ENCODE data around the gene RASGRP1. TPM values are rescaled to one million over a fixed set of nuclear protein-coding genes. Genes with fewer than 3 reads are reported as not detected.

The RASGRP1 gene
- total and polyA plus RNA-seq, 2 donors (not counting 1 experiment from before 2014, with no cell fraction given): 17.7 to 24.7 TPM

- Histone ChIP-seq H3K9ac (ENCODE audit: low read length) (no peak overlapping the region), H3K27me3 (replicated peaks in 1 of 4; ENCODE audit: control extremely low read depth in 1 of 4, control insufficient read depth in 3 of 4, insufficient read depth in 4 of 4, low read length in 3 of 4) (no peaks in the 10 kb centered on the region), H3K27ac (ENCODE audit: low read length in 2 of 2) (no peak overlapping the region), H2AFZ (ENCODE audit: insufficient read depth, low read depth, low read length, poor library complexity, severe bottlenecking) (no peak overlapping the region), H3K4me2 (replicated peaks; ENCODE audit: low read depth, low read length, poor library complexity, severe bottlenecking) (no peak overlapping the region), H3K36me3 (replicated peaks in 1 of 2; ENCODE audit: control extremely low read depth in 1 of 2, control insufficient read depth in 1 of 2, extremely low read depth in 1 of 2, insufficient read depth in 2 of 2, low read length in 1 of 2) (peaks cover 1 to 40% of the 10 kb centered on the region in 2 experiments), H3K9me3 (ENCODE audit: control extremely low read depth in 1 of 3, control insufficient read depth in 2 of 3, insufficient read depth in 1 of 3, low read length in 2 of 3) (no peaks in the 10 kb centered on the region), H4K20me1 (ENCODE audit: control insufficient read depth, insufficient read depth, low read length, poor library complexity, severe bottlenecking) (no peaks in the 10 kb centered on the region), H3K79me2 (ENCODE audit: control insufficient read depth, insufficient read depth, low read length) (no peaks in the 10 kb centered on the region), H3K4me3 (ENCODE audit: control extremely low read depth in 1 of 5, extremely low read depth in 1 of 5, insufficient read depth in 1 of 5, low read depth in 2 of 5, low read length in 4 of 5) (no peak overlapping the region), H3K4me1 (ENCODE audit: control insufficient read depth in 2 of 2, insufficient read depth in 2 of 2, low read length in 2 of 2) (peaks cover 3 to 9% of the 10 kb centered on the region in 2 donors)
- ATAC-seq (ENCODE audit: low read depth) (no peak), DNase-seq (no peak)
- ChIA-PET CTCF (interaction anchor here (0.9 to 2.0 kb wide), 3 partner anchors 165 to 182 kb away, joined by 3 to 4 read pairs (median 4); no protein-coding TSS in a partner anchor), POLR2A (no interaction called here)
- Mint-ChIP-seq H3K4me1 (peaks cover 14% of the 10 kb centered on the region), H3K27me3 (no peaks in the 10 kb centered on the region), H3K4me3 (no peak overlapping the region), H3K27ac (no peak overlapping the region), H3K9me3 (ENCODE audit: insufficient read depth) (no peaks in the 10 kb centered on the region)
- TF ChIP-seq CTCF (IDR thresholded peaks at IDR 0.05): no peak
- TF ChIP-seq EZH2 (IDR thresholded peaks at IDR 0.05; ENCODE audit: borderline replicate concordance, insufficient read depth, low read depth, low read length, poor library complexity, severe bottlenecking): no peak
- intact Hi-C loops (cut with micrococcal nuclease): no loop called here
- 100% methylated on average over 1 of the region's 2 CpGs for WGBS (ENCODE audit: insufficient coverage)
Measured at GRCh38 chr15:38517312-38517975, 47.2 kb downstream of the RASGRP1 start.

GRCh38 chr15:38516626-38517025, 48.0 kb downstream of the RASGRP1 start:
- ChIA-PET CTCF (interaction anchor here (0.7 to 2.0 kb wide), 5 partner anchors 47 to 183 kb away, joined by 3 to 4 read pairs (median 4); no protein-coding TSS in a partner anchor), POLR2A (no interaction called here)
- H3K9me3 Mint-ChIP-seq (ENCODE audit: insufficient read depth): no peaks in the 10 kb centered on the region
- no peaks in the 10 kb centered on the region for H3K79me2 ChIP-seq (ENCODE audit: control insufficient read depth, insufficient read depth, low read length)
- H2AFZ ChIP-seq (ENCODE audit: insufficient read depth, low read depth, low read length, poor library complexity, severe bottlenecking): no peak overlapping the region
- H3K4me3 ChIP-seq (ENCODE audit: control extremely low read depth in 1 of 5, extremely low read depth in 1 of 5, insufficient read depth in 1 of 5, low read depth in 2 of 5, low read length in 4 of 5): no peak overlapping the region
- H4K20me1 ChIP-seq (ENCODE audit: control insufficient read depth, insufficient read depth, low read length, poor library complexity, severe bottlenecking): no peaks in the 10 kb centered on the region
- H3K4me3 Mint-ChIP-seq: no peak overlapping the region
- H3K27me3 Mint-ChIP-seq: no peaks in the 10 kb centered on the region
- ATAC-seq (ENCODE audit: low read depth): no peak
- H3K4me2 ChIP-seq (replicated peaks; ENCODE audit: low read depth, low read length, poor library complexity, severe bottlenecking): no peak overlapping the region
- peak overlapping the region; percentile 21 for H3K27ac Mint-ChIP-seq
- H3K9ac ChIP-seq (ENCODE audit: low read length): no peak overlapping the region
- H3K27ac ChIP-seq (ENCODE audit: low read length in 2 of 2): no peak overlapping the region
- H3K4me1 ChIP-seq (ENCODE audit: control insufficient read depth in 2 of 2, insufficient read depth in 2 of 2, low read length in 2 of 2): peaks cover 3 to 9% of the 10 kb centered on the region in 2 donors
- 95% methylated on average over 4 of the region's 5 CpGs for WGBS (ENCODE audit: insufficient coverage)
- H3K9me3 ChIP-seq (ENCODE audit: control extremely low read depth in 1 of 3, control insufficient read depth in 2 of 3, insufficient read depth in 1 of 3, low read length in 2 of 3): no peaks in the 10 kb centered on the region
- intact Hi-C loops (cut with micrococcal nuclease): no loop called here
- H3K4me1 Mint-ChIP-seq: peaks cover 14% of the 10 kb centered on the region
- no peak for DNase-seq
- peaks cover 1 to 48% of the 10 kb centered on the region in 2 experiments for H3K36me3 ChIP-seq (replicated peaks in 1 of 2; ENCODE audit: control extremely low read depth in 1 of 2, control insufficient read depth in 1 of 2, extremely low read depth in 1 of 2, insufficient read depth in 2 of 2, low read length in 1 of 2)
- no peaks in the 10 kb centered on the region for H3K27me3 ChIP-seq (replicated peaks in 1 of 4; ENCODE audit: control extremely low read depth in 1 of 4, control insufficient read depth in 3 of 4, insufficient read depth in 4 of 4, low read length in 3 of 4)
- TF ChIP-seq CTCF (IDR thresholded peaks at IDR 0.05): no peak
- TF ChIP-seq EZH2 (IDR thresholded peaks at IDR 0.05; ENCODE audit: borderline replicate concordance, insufficient read depth, low read depth, low read length, poor library complexity, severe bottlenecking): no peak

Measured in B cell (primary cell).